HG02759 (cell line): ENCODE results near the gene SNX24.
"Not testable (repeated sequence)": the region's sequence is repeated elsewhere in the genome, so short reads cannot be mapped to it uniquely, and the experiment has no call there.

ENCODE experiments used
- ATAC-seq: cut with Tn5 transposase; IDR thresholded peaks from one replicate; pipeline ENCODE4 v1.9.1; 2021; ENCODE audit warnings: mild to moderate bottlenecking, moderate library complexity; ENCODE audit not compliant: unreplicated experiment

The SNX24 gene

DNA sequence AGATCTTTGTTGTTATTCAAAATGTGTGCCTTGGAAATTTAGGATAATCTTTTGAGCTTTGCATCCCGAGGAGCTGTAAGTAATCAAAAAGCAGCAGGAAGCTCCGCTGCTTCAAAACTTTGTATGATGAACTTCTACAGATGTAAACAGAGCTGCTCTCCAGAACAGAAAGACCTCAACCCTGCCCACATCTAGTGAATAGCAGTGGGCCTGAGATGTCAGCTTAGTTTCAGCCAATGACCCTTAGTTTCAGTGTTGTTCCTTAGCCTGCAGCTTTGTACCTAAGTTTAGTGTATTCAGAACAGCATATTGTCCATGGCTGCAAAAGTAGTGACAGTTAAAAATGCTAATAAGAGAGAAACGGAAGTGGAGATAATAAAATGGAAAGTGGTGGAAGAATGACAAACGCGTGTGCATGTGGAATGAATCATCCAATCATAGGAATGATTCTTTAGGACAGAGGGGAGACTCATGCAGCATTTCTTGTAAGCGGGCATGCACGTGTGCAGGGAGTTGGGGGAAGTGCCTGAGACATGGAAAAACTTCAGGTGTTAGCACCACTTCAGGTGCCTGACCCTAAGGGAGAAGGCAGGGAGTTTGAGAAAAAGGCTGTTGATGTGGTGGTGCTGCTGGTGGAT, 24.9 kb downstream of the SNX24 start:
- ATAC-seq = no peak

GRCh38 chr5:122871661-122872060, 26.2 kb downstream of the SNX24 start:
- ATAC-seq = no peak

- ATAC-seq = no peak
These were observed 28.9 kb downstream of the SNX24 start for GRCh38 chr5:122874179-122874875.

GRCh38 chr5:122877518-122877917, 32.1 kb downstream of the SNX24 start:
- peak; percentile 61 for ATAC-seq

DNA sequence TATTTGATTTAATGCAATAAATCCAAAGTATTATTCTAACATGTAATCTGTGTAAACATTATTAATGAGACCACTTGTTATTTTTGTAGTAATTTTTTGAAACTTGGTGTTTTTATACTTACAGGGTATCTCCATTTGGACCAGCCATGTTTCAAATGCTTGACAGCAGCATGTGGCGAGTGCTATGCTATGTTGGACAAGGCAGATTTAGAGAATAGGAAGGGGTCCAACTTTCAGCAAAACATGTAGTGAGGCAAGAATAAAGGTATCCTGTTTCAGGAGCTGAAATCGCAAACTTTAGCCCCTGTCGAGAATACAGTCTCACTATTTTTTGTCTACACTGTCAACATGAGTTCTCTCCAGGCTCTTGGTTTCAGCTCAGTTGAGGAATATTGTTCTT, 33.7 kb downstream of the SNX24 start:
- no peak for ATAC-seq

DNA sequence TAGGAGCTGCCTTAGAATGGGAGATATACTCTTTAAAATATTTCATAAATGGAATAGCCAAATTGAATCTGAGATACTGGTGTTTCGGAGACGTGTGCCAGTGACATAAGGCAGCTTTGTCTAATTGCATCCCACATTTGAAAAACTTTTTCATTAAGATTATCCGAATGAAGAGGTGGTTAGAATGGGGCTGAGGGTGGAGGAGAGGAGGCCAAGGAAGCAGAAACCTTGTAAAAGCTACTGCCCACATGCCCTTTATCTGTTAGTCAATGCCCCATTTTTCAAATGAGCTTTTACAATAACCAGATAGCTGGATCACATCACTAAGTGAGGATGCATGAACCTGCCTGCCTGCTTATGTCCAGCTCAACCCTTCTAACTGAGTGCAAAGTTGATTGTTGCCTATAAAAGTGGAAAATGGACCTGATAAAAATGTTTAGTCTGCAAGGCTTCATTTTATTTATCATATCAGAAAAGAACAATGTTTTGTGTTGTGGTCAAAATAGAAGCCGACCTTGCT, 34.8 kb downstream of the SNX24 start:
- ATAC-seq = no peak

DNA sequence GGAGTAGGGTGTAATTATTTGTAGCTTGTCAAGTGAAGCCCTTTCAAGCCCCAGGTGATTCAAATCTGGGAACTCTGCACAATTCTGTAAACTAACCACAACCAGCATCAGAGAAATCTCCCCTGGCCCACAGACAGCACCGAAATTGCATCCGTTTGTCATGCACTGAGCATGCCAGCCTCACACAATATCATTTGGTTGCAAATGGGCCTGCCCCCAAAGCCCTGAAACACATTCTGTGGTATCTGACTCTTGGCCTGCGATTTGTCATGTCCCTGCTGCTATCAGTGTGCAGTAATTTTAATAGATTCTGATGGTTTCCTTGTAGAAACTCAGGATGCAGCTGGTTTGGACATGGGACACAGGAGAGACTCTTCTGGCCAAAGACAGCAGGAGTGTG, 35.3 kb downstream of the SNX24 start:
- ATAC-seq = no peak

GRCh38 chr5:122882831-122883230, 37.4 kb downstream of the SNX24 start:
- ATAC-seq = peak; percentile 44

- no peak for ATAC-seq
These were observed 39.7 kb downstream of the SNX24 start for GRCh38 chr5:122885045-122885517.

DNA sequence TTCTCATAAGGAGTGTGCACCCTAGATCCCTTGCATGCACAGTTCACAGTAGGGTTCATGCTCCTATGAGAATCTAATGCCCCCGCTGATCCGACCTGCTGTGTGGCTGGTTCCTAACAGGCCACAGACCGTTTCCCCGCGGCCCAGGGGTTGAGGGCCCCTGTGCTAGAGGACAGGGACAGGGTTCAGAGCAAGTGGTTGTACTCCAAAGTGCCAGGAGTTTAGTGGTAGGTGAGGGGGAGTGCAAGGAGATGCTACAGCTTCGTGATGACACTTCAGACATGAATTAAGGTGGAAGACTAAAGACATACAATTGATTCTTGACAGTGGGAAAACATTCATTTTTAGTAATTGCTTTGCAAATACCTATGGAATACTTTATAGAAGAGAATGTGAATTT, 40.5 kb downstream of the SNX24 start:
- no peak for ATAC-seq

DNA sequence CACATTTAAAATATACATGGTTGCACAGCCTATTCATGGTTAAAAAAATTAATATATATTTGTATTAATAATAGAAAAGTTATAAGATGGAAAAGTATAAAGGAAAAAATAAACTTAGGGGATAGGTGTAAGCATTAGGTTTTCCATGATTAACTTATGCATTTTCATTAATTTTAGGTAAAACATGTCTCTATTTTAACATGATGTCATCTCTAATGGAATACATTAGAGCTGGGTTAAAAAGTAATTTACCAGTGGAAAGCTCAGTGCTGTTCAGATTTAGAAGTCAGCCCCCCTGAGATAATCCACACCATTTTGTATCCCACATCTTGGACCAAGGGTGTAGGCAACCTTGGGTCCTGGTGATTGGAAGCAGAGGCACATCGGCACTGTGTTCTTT, 49.7 kb downstream of the SNX24 start:
- ATAC-seq = no peak

- no peak for ATAC-seq
These were observed 51.3 kb downstream of the SNX24 start for GRCh38 chr5:122896598-122897282.

- ATAC-seq = no peak
These were observed 51.8 kb downstream of the SNX24 start for GRCh38 chr5:122897283-122897602.

DNA sequence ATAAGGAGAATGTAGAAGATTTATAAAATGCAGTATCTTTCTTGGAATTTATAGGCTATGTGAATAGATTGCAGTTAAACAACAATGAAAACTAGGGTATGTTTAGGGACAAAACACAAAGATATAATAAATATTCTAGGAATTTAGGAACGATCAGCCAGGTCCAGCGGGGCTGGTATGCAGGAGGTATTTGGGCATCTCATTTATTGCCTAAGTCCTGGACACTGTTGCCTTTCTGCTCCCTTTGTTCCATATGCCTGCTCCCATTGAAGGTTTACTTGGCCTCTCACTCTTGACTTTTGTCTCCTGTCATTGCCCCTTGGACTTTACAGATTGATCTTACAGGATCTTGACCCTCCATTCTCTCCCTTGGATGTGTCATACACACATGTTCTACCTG, 55.9 kb downstream of the SNX24 start:
- ATAC-seq = no peak

DNA sequence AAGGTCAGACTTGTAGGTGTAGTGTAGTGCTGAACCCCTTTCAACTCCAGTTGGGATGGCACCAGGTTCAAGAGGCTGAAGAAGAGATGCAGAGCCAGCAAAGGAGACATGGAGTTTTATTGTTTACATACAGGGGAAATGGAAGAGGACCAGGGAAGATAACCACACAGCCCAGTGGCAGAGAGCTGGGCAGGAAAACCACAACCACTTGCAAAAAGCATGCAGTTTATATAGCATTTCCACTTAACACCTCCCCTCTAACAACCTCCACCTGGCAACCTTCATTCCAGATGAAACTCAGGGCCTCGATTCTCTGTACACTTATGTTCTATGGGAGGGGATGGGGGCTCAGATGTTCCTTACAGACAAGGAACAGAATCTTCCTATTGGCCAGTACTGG, 56.9 kb downstream of the SNX24 start:
- no peak for ATAC-seq

DNA sequence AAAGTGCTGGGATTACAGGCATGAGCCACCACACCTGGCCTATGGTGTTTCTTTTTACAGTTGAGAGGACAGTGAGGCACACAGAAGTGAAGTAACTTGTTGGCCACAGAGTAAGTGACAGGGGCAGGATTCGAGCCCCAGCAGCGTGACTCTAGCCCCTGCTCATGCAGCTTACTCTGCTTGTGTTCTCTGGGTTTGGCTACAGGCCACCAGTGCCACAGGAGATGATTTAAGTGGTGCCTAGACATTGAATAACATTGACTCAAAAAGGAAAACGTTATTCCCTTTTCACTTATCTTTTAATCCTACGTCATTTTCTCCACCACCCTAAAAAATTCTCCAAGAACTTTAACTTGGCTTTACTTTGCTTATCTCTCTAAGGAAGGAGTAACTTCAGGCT, 61.4 kb downstream of the SNX24 start:
- no peak for ATAC-seq

DNA sequence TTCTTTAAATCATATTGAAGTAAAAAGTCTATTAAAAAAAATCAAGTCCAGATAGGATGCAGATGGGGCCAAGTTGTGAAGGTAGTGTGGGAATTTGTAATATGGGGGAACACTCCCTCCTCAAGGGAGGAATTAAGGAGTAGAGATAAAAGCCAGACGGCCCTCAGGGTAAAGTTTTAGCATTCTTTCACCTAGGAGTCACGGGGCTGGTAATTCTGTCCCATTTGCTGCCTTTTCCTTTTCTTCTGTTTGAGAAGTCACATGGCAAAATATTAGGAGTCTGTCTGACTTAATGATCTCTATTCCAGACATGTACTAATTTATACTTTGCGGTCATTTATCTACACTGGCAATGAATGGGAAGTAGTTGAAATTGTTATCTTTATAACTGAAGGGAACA, 61.9 kb downstream of the SNX24 start:
- no peak for ATAC-seq

DNA sequence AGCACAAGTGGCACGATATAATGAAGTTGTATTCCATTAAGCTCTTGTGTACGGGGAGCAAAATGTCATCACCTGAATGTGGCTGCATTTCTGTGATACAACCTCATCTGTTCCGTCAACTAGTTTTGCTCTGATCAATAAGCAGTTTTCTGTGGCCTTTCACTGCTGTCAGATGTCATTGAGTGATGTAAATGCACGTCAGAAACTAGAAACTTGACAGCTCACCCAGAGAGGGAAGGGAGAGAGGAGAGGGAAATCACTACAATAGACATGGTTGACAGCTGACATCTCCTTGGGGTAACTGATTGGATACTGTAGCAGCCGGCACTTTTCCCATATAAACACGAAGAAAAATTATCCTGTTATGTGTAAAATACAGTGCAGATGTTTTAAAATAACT, 62.7 kb downstream of the SNX24 start:
- no peak for ATAC-seq

- ATAC-seq = no peak
These were observed 63.2 kb downstream of the SNX24 start for GRCh38 chr5:122908662-122909061.

GRCh38 chr5:122909470-122910100, 64.2 kb downstream of the SNX24 start:
- no peak for ATAC-seq

DNA sequence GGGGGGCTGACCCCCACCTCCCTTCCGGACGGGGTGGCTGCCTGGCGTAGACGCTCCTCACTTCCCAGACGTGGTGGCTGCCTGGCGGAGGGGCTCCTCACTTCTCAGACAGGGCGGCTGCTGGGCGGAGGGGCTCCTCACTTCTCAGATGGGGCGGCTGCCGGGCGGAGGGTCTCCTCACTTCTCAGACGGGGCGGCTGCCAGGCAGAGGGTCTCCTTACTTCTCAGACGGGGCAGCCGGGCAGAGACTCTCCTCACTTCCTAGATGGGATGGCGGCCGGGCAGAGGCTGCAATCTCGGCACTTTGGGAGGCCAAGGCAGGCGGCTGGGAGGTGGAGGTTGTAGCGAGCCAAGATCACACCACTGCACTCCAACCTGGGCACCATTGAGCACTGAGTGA, 68.0 kb downstream of the SNX24 start:
- not testable (repeated sequence) for ATAC-seq
